ENCODE data around the gene ATMIN.

- no peak for TF ChIP-seq ATF7-NPFF (CRISPR knock-in tag; IDR thresholded peaks at IDR 0.05; ENCODE audit: low read depth)
- TF ChIP-seq RARG (CRISPR knock-in tag; IDR thresholded peaks at IDR 0.05; ENCODE audit: low read depth): no peak
Measured at GRCh38 chr16:81026429-81026828, 9.2 kb upstream of the ATMIN start.
